Transverse colon (tissue), 3 donors: ENCODE data around the gene ARL6IP4.

ENCODE experiments used
- CTCF ChIP-seq, 5 experiments: fragments of 200-600 bp in 3 of 5; fragments of 450-650 bp in 2 of 5; sonication (generic) in 3 of 5; IDR thresholded peaks; 1 replicate in 2 of 5; 2 replicates in 3 of 5; pipeline ENCODE4 v1.5.1; 2016 to 2017; ENCODE audit warnings: antibody characterized with exemption in 5 of 5, inconsistent platforms in 3 of 5, mild to moderate bottlenecking in 2 of 5, moderate library complexity in 1 of 5
- EP300 ChIP-seq: sonication (generic); formaldehyde crosslinking; IDR thresholded peaks from one replicate; pipeline ENCODE4 v1.6.1; 2017; ENCODE audit warnings: antibody characterized with exemption, low read depth
- POLR2A ChIP-seq: fragments of 450-650 bp; IDR thresholded peaks from one replicate; pipeline ENCODE4 v1.6.1; 2016; ENCODE audit warnings: antibody characterized with exemption, mild to moderate bottlenecking, moderate library complexity

GRCh38 chr12:122978507-122978955 is 1.9 kb upstream of the ARL6IP4 start:
- TF ChIP-seq POLR2A (no peak), EP300 (no peak), CTCF (IDR thresholded peaks at IDR 0.05) (no peak)
